K562 (cell line): ENCODE results near the gene CHEK2. TPM values are rescaled to one million over a fixed set of nuclear protein-coding genes. Genes with fewer than 3 reads are reported as not detected.

Experiments used
- DMBX1 ChIP-seq: fragments of 250-450 bp; sonication (Bioruptor Pico); IDR thresholded peaks from 2 replicates; pipeline ENCODE4 v1.8.0; 2022; ENCODE audit warnings: inconsistent platforms, mild to moderate bottlenecking, moderate library complexity, borderline replicate concordance
- HDAC1 ChIP-seq, 2 experiments: fragments of 450-650 bp; IDR thresholded peaks; 2 replicates each; pipeline ENCODE4 v1.6.1; 2016 to 2017; ENCODE audit warnings: inconsistent platforms in 1 of 2, mild to moderate bottlenecking in 1 of 2, moderate library complexity in 1 of 2
- HDAC8 ChIP-seq: fragments of 450-650 bp; IDR thresholded peaks from 2 replicates; pipeline ENCODE4 v1.6.1; 2016; ENCODE audit warnings: mild to moderate bottlenecking, missing genetic modification characterization, moderate library complexity, missing compliant biosample characterization
- POLR2H ChIP-seq: IDR thresholded peaks from 2 replicates; pipeline ENCODE4 v1.6.1; 2016; ENCODE audit warnings: missing genetic modification characterization, low read depth, mild to moderate bottlenecking, control low read depth, missing compliant biosample characterization, moderate library complexity
- POU5F1 ChIP-seq: fragments of 150-350 bp; IDR thresholded peaks from 2 replicates; pipeline ENCODE4 v1.6.1; 2014; ENCODE audit warnings: borderline replicate concordance, low read length, low read depth, mild to moderate bottlenecking; ENCODE audit not compliant: partially characterized antibody
- RHOXF2B ChIP-seq: fragments of 250-450 bp; sonication (Bioruptor Pico); conservative IDR thresholded peaks from 2 replicates; pipeline ENCODE4 v1.5.1; 2021
- SIX5 ChIP-seq, 2 experiments: IDR thresholded peaks; 2 replicates each; pipeline ENCODE4 v1.6.1; 2011; ENCODE audit warnings: low read length in 2 of 2, borderline replicate concordance in 1 of 2, low read depth in 1 of 2, mild to moderate bottlenecking in 1 of 2, moderate library complexity in 1 of 2; ENCODE audit not compliant: insufficient read depth in 1 of 2
- SMARCA5 ChIP-seq: fragments of 450-650 bp; IDR thresholded peaks from 2 replicates; pipeline ENCODE4 v1.6.1; 2016
- ZNF717 ChIP-seq: fragments of 250-450 bp; sonication (Bioruptor Pico); IDR thresholded peaks from 2 replicates; pipeline ENCODE4 v1.5.0; 2021
- polyA plus RNA-seq, 8 experiments: library from polyadenylated mRNA; depleted of rRNA in 4 of 8; stranded (reverse) in 5 of 8; unstranded in 3 of 8; fragments of >200 nt; fragmentation: Nextera tagmentation in 2 of 8; fragmentation: Illumina TruSeq in 1 of 8; extraction: Ambion mirVana in 2 of 8; extraction: Trizol in 1 of 8; gene quantifications; 2 replicates each; pipeline versions ENCODE4 v1.2.1 to v1.2.3, GENCODE V29; 2011 to 2014; ENCODE audit warnings: inconsistent platforms in 1 of 8, missing spikeins in 1 of 8
- total RNA-seq, 7 experiments: library from RNA; depleted of rRNA in 6 of 7; stranded (reverse); fragments of >200 nt in 6 of 7; fragmentation: Illumina TruSeq in 2 of 7; extraction: Trizol in 2 of 7; gene quantifications; 2 replicates each; pipeline versions ENCODE4 v1.2.1 to v1.2.3, GENCODE V29; 2011 to 2021; ENCODE audit warnings: low replicate concordance in 1 of 7
- TF ChIP-seq, protein P1 (sequence below): fragments of 450-650 bp; IDR thresholded peaks from 2 replicates; pipeline ENCODE4 v1.6.1; 2016
- TF ChIP-seq, protein P2 (sequence below): fragments of 450-650 bp; formaldehyde crosslinking; IDR thresholded peaks from 2 replicates; pipeline ENCODE4 v1.4.0; 2020; ENCODE audit warnings: mild to moderate bottlenecking, moderate library complexity
- TF ChIP-seq, protein P3 (sequence below): fragments of 250-450 bp; sonication (Bioruptor Pico); IDR thresholded peaks from 2 replicates; pipeline ENCODE4 v1.8.0; 2021; ENCODE audit warnings: mild to moderate bottlenecking, moderate library complexity
- TF ChIP-seq, protein P4 (sequence below), 2 experiments: fragments of 450-650 bp; IDR thresholded peaks; 2 replicates each; pipeline ENCODE4 v1.6.1; 2016
- TF ChIP-seq, protein P5 (sequence below): fragments of 450-650 bp; formaldehyde crosslinking; IDR thresholded peaks from 2 replicates; pipeline ENCODE4 v1.4.0; 2022; ENCODE audit warnings: missing genetic modification characterization

CHEK2 gene
- total and polyA plus RNA-seq, 9 of the 15 experiments (the other 6 are each of a cell fraction or from before 2014, with no cell fraction given), result 28.7 to 102 (median 58.0) TPM

DNA sequence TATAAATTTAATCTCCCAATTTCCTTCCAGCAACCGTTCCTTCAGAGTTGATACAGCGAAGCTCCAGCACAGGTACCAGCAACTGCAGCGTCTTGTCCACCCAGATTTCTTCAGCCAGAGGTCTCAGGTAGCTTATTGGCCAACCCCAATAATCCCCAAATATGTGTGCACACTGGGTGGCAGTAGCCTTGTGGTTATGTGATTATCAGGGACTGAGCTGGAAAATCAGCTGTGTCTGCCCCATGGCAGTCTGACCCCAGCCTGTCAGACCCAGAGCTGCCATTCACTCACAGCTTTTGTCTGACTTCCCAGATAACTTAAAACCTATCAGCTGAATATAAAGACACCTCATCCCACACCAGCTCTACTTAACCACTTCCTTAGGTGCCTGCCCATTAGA is 2.2 kb upstream of the CHEK2 start (continued):
- TF ChIP-seq, protein P1, sequence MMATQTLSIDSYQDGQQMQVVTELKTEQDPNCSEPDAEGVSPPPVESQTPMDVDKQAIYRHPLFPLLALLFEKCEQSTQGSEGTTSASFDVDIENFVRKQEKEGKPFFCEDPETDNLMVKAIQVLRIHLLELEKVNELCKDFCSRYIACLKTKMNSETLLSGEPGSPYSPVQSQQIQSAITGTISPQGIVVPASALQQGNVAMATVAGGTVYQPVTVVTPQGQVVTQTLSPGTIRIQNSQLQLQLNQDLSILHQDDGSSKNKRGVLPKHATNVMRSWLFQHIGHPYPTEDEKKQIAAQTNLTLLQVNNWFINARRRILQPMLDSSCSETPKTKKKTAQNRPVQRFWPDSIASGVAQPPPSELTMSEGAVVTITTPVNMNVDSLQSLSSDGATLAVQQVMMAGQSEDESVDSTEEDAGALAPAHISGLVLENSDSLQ, result no peak
- TF ChIP-seq, protein P2, sequence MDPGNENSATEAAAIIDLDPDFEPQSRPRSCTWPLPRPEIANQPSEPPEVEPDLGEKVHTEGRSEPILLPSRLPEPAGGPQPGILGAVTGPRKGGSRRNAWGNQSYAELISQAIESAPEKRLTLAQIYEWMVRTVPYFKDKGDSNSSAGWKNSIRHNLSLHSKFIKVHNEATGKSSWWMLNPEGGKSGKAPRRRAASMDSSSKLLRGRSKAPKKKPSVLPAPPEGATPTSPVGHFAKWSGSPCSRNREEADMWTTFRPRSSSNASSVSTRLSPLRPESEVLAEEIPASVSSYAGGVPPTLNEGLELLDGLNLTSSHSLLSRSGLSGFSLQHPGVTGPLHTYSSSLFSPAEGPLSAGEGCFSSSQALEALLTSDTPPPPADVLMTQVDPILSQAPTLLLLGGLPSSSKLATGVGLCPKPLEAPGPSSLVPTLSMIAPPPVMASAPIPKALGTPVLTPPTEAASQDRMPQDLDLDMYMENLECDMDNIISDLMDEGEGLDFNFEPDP (CRISPR knock-in tag), result no peak
- TF ChIP-seq ZNF717 (CRISPR knock-in tag) (no peak), SIX5 (IDR thresholded peaks at IDR 0.05; ENCODE audit: borderline replicate concordance in 1 of 2, insufficient read depth in 1 of 2, low read depth in 1 of 2, low read length in 2 of 2) (no peak), POLR2H (tag) (no peak), SMARCA5 (no peak), DMBX1 (CRISPR knock-in tag) (no peak), HDAC1 (IDR thresholded peaks at IDR 0.05) (no peak), RHOXF2B (CRISPR knock-in tag) (no peak), POU5F1 (no peak), HDAC8 (tag) (no peak)
- TF ChIP-seq, protein P3, sequence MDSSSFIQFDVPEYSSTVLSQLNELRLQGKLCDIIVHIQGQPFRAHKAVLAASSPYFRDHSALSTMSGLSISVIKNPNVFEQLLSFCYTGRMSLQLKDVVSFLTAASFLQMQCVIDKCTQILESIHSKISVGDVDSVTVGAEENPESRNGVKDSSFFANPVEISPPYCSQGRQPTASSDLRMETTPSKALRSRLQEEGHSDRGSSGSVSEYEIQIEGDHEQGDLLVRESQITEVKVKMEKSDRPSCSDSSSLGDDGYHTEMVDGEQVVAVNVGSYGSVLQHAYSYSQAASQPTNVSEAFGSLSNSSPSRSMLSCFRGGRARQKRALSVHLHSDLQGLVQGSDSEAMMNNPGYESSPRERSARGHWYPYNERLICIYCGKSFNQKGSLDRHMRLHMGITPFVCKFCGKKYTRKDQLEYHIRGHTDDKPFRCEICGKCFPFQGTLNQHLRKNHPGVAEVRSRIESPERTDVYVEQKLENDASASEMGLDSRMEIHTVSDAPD (CRISPR knock-in tag), result no peak
- TF ChIP-seq, protein P4, sequence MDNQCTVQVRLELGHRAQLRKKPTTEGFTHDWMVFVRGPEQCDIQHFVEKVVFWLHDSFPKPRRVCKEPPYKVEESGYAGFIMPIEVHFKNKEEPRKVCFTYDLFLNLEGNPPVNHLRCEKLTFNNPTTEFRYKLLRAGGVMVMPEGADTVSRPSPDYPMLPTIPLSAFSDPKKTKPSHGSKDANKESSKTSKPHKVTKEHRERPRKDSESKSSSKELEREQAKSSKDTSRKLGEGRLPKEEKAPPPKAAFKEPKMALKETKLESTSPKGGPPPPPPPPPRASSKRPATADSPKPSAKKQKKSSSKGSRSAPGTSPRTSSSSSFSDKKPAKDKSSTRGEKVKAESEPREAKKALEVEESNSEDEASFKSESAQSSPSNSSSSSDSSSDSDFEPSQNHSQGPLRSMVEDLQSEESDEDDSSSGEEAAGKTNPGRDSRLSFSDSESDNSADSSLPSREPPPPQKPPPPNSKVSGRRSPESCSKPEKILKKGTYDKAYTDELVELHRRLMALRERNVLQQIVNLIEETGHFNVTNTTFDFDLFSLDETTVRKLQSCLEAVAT (IDR thresholded peaks at IDR 0.05), result no peak
- TF ChIP-seq, protein P5, sequence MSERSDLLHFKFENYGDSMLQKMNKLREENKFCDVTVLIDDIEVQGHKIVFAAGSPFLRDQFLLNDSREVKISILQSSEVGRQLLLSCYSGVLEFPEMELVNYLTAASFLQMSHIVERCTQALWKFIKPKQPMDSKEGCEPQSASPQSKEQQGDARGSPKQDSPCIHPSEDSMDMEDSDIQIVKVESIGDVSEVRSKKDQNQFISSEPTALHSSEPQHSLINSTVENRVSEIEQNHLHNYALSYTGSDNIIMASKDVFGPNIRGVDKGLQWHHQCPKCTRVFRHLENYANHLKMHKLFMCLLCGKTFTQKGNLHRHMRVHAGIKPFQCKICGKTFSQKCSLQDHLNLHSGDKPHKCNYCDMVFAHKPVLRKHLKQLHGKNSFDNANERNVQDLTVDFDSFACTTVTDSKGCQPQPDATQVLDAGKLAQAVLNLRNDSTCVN (CRISPR knock-in tag), result no peak
